ENCODE measurements around the gene SYVN1. TPM values are rescaled to one million over a fixed set of nuclear protein-coding genes. Genes with fewer than 3 reads are reported as not detected.
"Not testable (repeated sequence)": the region's sequence is repeated elsewhere in the genome, so short reads cannot be mapped to it uniquely, and the experiment has no call there.

Gene SYVN1
- total and polyA plus RNA-seq, 12 donors, result 22.2 to 34.0 (median 26.1) TPM

GRCh38 chr11:65121865-65122696, 12.2 kb downstream of the SYVN1 start, which contains the start of the genes FAU and MRPL49:
Gene FAU, minus strand, starts transcription at chr11:65122134. Its CDS starts 321 bp downstream, at chr11:65121813.
Gene MRPL49, plus strand, starts transcription at chr11:65122321. Its CDS starts 26 bp downstream, at chr11:65122347.
- peak within 1 kb of the TSS; percentile 59 to 98 (median 90) for H3K27ac ChIP-seq
- peaks cover 3 to 50% (median 29%) of the 10 kb centered on the region in 9 donors for H3K4me1 ChIP-seq
- peaks cover 0 to 69% (median 42%) of the 10 kb centered on the region in 9 donors for H3K36me3 ChIP-seq
- peak; percentile 97 for DNase-seq
- WGBS, 2 donors, result 1% methylated on average over 64 of the region's 64 CpGs
- H3K9me3 ChIP-seq, result no peaks in the 10 kb centered on the region
- TF ChIP-seq CTCF (IDR thresholded peaks at IDR 0.05), result no peak
- peak; percentile 90 to 94 (median 92) for ATAC-seq
- peak within 1 kb of the TSS; percentile 65 to 100 (median 92) for H3K4me3 ChIP-seq
- H3K27me3 ChIP-seq, result no peaks in the 10 kb centered on the region
- intact Hi-C loops (cut with DNase I), result loop anchor here in 5 of 10 donors (1.0 to 5.0 kb wide), 5 partner anchors 37 to 110 kb away; partner anchors contain the start of genes CDCA5 (in 4 of the 5), ZFPL1 (in 4 of the 5), ARL2 (in 1 of the 5) and SNX15 (in 1 of the 5)

- no peaks in the 10 kb centered on the region for H3K27me3 ChIP-seq
- peaks cover 6 to 57% (median 35%) of the 10 kb centered on the region in 9 donors for H3K4me1 ChIP-seq
- H3K36me3 ChIP-seq, result peaks cover 0 to 63% (median 40%) of the 10 kb centered on the region in 9 donors
- no peaks in the 10 kb centered on the region for H3K9me3 ChIP-seq
- WGBS, 2 donors, result 1 to 2% methylated on average over 22 of the region's 22 CpGs
- DNase-seq (no peak), ATAC-seq (no peak)
- peak overlapping the region; percentile 65 to 100 (median 92) for H3K4me3 ChIP-seq
- peak overlapping the region; percentile 59 to 98 (median 90) for H3K27ac ChIP-seq
- intact Hi-C loops (cut with DNase I), result loop anchor here in 3 of 10 donors (5.0 kb wide), 3 partner anchors 39 to 109 kb away; partner anchors contain the start of genes CDCA5 (in 2 of the 3), ZFPL1 (in 2 of the 3), ARL2 (in 1 of the 3) and SNX15 (in 1 of the 3)
- TF ChIP-seq CTCF (IDR thresholded peaks at IDR 0.05), result no peak
Measured at GRCh38 chr11:65121447-65121864, 12.9 kb downstream of the SYVN1 start.

GRCh38 chr11:65120831-65121230, 13.5 kb downstream of the SYVN1 start:
- H3K9me3 ChIP-seq, result no peaks in the 10 kb centered on the region
- TF ChIP-seq CTCF (IDR thresholded peaks at IDR 0.05), result no peak
- DNase-seq (no peak), ATAC-seq (no peak)
- peak overlapping the region in 9 of 10 donors; percentile 83 to 98 (median 93) for H3K27ac ChIP-seq
- peak overlapping the region; percentile 65 to 100 (median 92) for H3K4me3 ChIP-seq
- peaks cover 9 to 63% (median 42%) of the 10 kb centered on the region in 9 donors for H3K4me1 ChIP-seq
- intact Hi-C loops (cut with DNase I), result loop anchor here in 3 of 10 donors (5.0 kb wide), 3 partner anchors 39 to 109 kb away; partner anchors contain the start of genes CDCA5 (in 2 of the 3), ZFPL1 (in 2 of the 3), ARL2 (in 1 of the 3) and SNX15 (in 1 of the 3)
- no peaks in the 10 kb centered on the region for H3K27me3 ChIP-seq
- peaks cover 0 to 61% (median 34%) of the 10 kb centered on the region in 9 donors for H3K36me3 ChIP-seq
- 73 to 77% methylated on average over 3 of the region's 3 CpGs for WGBS, 2 donors

- no peak overlapping the region for H3K27ac ChIP-seq
- H3K36me3 ChIP-seq, result peaks cover 0 to 56% (median 29%) of the 10 kb centered on the region in 9 donors
- no peaks in the 10 kb centered on the region for H3K27me3 ChIP-seq
- DNase-seq, result no peak
- H3K4me1 ChIP-seq, result peaks cover 9 to 66% (median 43%) of the 10 kb centered on the region in 9 donors
- no peak overlapping the region for H3K4me3 ChIP-seq
- no peak for TF ChIP-seq CTCF (IDR thresholded peaks at IDR 0.05)
- no peak for ATAC-seq
- intact Hi-C loops (cut with DNase I), result loop anchor here in 5 of 10 donors (2.0 to 10.0 kb wide), 9 partner anchors 63 to 345 kb away; partner anchors contain the start of genes ARL2 (in 3 of the 5), CAPN1 (in 1 of the 5), PPP2R5B (in 1 of the 5) and SF1 (in 1 of the 5)
- H3K9me3 ChIP-seq, result no peaks in the 10 kb centered on the region
Measured at GRCh38 chr11:65119670-65119995, 14.7 kb downstream of the SYVN1 start.

- not testable (repeated sequence) for ATAC-seq, H3K27me3 ChIP-seq, DNase-seq, H3K4me3 ChIP-seq, H3K9me3 ChIP-seq
- H3K27ac ChIP-seq, result peak overlapping the region in 3 of 10 donors; percentile 9 to 95 (median 46)
- H3K36me3 ChIP-seq, result peaks cover 0 to 52% (median 24%) of the 10 kb centered on the region in 9 donors
- 91 to 93% methylated on average over 18 of the region's 18 CpGs for WGBS, 2 donors
- intact Hi-C loops (cut with DNase I), result loop anchor here in 5 of 10 donors (2.0 to 10.0 kb wide), 9 partner anchors 63 to 344 kb away; partner anchors contain the start of genes ARL2 (in 3 of the 5), CAPN1 (in 1 of the 5), PPP2R5B (in 1 of the 5) and SF1 (in 1 of the 5)
- peaks cover 9 to 67% (median 43%) of the 10 kb centered on the region in 9 donors for H3K4me1 ChIP-seq
Measured at GRCh38 chr11:65118891-65119669, 15.2 kb downstream of the SYVN1 start.

Data from heart right ventricle (tissue), 16 donors.